Suprapubic skin (tissue), 4 donors: ENCODE results near the gene CACNG6. TPM values are rescaled to one million over a fixed set of nuclear protein-coding genes. Genes with fewer than 3 reads are reported as not detected.

Source experiments
- DNase-seq, 2 donors: peaks; one replicate each; pipeline ENCODE4 v3.0.0-alpha.2; 2019; ENCODE audit warnings: low spot score in 2 of 2
- H3K27ac ChIP-seq: fragments of 200-600 bp; sonication (generic); one replicate; pipeline ENCODE4 v1.5.1; 2019
- H3K27me3 ChIP-seq: fragments of 200-600 bp; sonication (generic); one replicate; pipeline ENCODE4 v1.5.1; 2019
- H3K36me3 ChIP-seq: fragments of 200-600 bp; sonication (generic); one replicate; pipeline ENCODE4 v1.5.1; 2019
- H3K4me1 ChIP-seq: fragments of 200-600 bp; sonication (generic); one replicate; pipeline ENCODE4 v1.5.1; 2019
- H3K4me3 ChIP-seq: fragments of 200-600 bp; sonication (generic); one replicate; pipeline ENCODE4 v1.5.1; 2019; ENCODE audit warnings: mild to moderate bottlenecking
- H3K9me3 ChIP-seq: fragments of 200-600 bp; sonication (generic); one replicate; pipeline ENCODE4 v1.5.1; 2019
- EP300 ChIP-seq: sonication (generic); formaldehyde crosslinking; IDR thresholded peaks from one replicate; pipeline ENCODE4 v1.6.1; 2017; ENCODE audit warnings: antibody characterized with exemption
- POLR2A ChIP-seq, 2 donors: fragments of 450-650 bp; IDR thresholded peaks; one replicate each; pipeline ENCODE4 v1.6.1; 2017; ENCODE audit warnings: antibody characterized with exemption in 2 of 2, mild to moderate bottlenecking in 2 of 2, moderate library complexity in 2 of 2
- POLR2AphosphoS5 ChIP-seq, 3 donors: sonication (generic); formaldehyde crosslinking; IDR thresholded peaks; one replicate each; pipeline ENCODE4 v1.6.1; 2017; ENCODE audit warnings: antibody characterized with exemption in 3 of 3
- WGBS: methylation state at CpG from one replicate; pipeline ENCODE4 v1.1.5; 2018; 5-methylcytosine and 5-hydroxymethylcytosine counted together
- total RNA-seq, 4 donors: library from RNA; depleted of rRNA; stranded (reverse); fragments of >200 nt; gene quantifications; one replicate each; pipeline ENCODE4 v1.1.0, GENCODE V29; 2016
- TF ChIP-seq, protein P1 (sequence below), 2 donors: fragments of 200-600 bp in 1 of 2; fragments of 450-650 bp in 1 of 2; sonication (generic) in 1 of 2; IDR thresholded peaks; one replicate each; pipeline ENCODE4 v1.5.1; 2016 to 2019; ENCODE audit warnings: antibody characterized with exemption in 2 of 2, mild to moderate bottlenecking in 1 of 2, moderate library complexity in 1 of 2

Gene CACNG6
- total RNA-seq, 4 donors from 2014 or later, result not detected

GRCh38 chr19:54011507-54012211, 20.2 kb downstream of the CACNG6 start:
- no peak for TF ChIP-seq EP300
- TF ChIP-seq POLR2A (IDR thresholded peaks at IDR 0.05), result no peak
- TF ChIP-seq, protein P1, sequence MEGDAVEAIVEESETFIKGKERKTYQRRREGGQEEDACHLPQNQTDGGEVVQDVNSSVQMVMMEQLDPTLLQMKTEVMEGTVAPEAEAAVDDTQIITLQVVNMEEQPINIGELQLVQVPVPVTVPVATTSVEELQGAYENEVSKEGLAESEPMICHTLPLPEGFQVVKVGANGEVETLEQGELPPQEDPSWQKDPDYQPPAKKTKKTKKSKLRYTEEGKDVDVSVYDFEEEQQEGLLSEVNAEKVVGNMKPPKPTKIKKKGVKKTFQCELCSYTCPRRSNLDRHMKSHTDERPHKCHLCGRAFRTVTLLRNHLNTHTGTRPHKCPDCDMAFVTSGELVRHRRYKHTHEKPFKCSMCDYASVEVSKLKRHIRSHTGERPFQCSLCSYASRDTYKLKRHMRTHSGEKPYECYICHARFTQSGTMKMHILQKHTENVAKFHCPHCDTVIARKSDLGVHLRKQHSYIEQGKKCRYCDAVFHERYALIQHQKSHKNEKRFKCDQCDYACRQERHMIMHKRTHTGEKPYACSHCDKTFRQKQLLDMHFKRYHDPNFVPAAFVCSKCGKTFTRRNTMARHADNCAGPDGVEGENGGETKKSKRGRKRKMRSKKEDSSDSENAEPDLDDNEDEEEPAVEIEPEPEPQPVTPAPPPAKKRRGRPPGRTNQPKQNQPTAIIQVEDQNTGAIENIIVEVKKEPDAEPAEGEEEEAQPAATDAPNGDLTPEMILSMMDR (IDR thresholded peaks at IDR 0.05), result no peak
- no peak for TF ChIP-seq POLR2AphosphoS5 (IDR thresholded peaks at IDR 0.05)

DNA sequence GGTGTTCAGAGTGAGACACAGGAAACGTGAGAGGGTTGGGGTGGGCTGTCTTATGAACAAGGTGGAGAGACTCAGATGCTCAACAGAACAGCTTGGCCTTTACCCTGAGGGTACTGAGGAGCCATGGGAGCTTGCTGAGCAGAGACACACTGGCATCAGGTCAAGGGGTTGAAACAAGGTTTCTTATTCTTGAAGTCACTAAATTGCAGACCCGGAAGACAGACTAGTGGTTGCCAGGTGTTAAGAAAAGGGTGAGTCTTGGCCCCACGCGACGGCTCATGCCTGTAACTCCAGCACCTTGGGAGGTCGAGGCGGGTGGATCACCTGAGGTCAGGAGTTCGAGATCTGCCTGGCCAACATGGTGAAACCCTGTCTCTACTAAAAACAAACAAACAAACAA, 22.4 kb downstream of the CACNG6 start:
- 63% methylated on average over 8 of the region's 8 CpGs for WGBS

More at GRCh38 chr19:54011507-54012211, 20.2 kb downstream of the CACNG6 start:
- no peak overlapping the region for H3K27ac ChIP-seq
- no peaks in the 10 kb centered on the region for H3K36me3 ChIP-seq
- H3K27me3 ChIP-seq, result peaks cover 55% of the 10 kb centered on the region
- 30% methylated on average over 23 of the region's 36 CpGs for WGBS
- no peak for DNase-seq
- H3K4me1 ChIP-seq, result no peaks in the 10 kb centered on the region
- H3K9me3 ChIP-seq, result no peaks in the 10 kb centered on the region
- H3K4me3 ChIP-seq, result no peak overlapping the region

GRCh38 chr19:54014920-54015560, 23.6 kb downstream of the CACNG6 start:
- no peak overlapping the region for H3K27ac ChIP-seq
- no peak overlapping the region for H3K4me3 ChIP-seq
- TF ChIP-seq POLR2AphosphoS5 (IDR thresholded peaks at IDR 0.05), result no peak
- TF ChIP-seq, protein P1 (IDR thresholded peaks at IDR 0.05), result no peak
- TF ChIP-seq EP300, result no peak
- no peak for TF ChIP-seq POLR2A (IDR thresholded peaks at IDR 0.05)
- WGBS, result 64% methylated on average over 19 of the region's 19 CpGs
- no peak for DNase-seq
- peaks cover 51% of the 10 kb centered on the region for H3K27me3 ChIP-seq
- H3K36me3 ChIP-seq, result no peaks in the 10 kb centered on the region
- no peaks in the 10 kb centered on the region for H3K4me1 ChIP-seq
- no peaks in the 10 kb centered on the region for H3K9me3 ChIP-seq

More for the DNA sequence above, 22.4 kb downstream of the CACNG6 start:
- no peak for DNase-seq
- Histone ChIP-seq H3K27me3 (peaks cover 55% of the 10 kb centered on the region), H3K4me3 (no peak overlapping the region), H3K4me1 (no peaks in the 10 kb centered on the region), H3K36me3 (no peaks in the 10 kb centered on the region), H3K9me3 (no peaks in the 10 kb centered on the region), H3K27ac (no peak overlapping the region)
- TF ChIP-seq POLR2A (IDR thresholded peaks at IDR 0.05), result no peak
- TF ChIP-seq POLR2AphosphoS5 (IDR thresholded peaks at IDR 0.05), result no peak
- TF ChIP-seq, protein P1 (IDR thresholded peaks at IDR 0.05), result no peak

DNA sequence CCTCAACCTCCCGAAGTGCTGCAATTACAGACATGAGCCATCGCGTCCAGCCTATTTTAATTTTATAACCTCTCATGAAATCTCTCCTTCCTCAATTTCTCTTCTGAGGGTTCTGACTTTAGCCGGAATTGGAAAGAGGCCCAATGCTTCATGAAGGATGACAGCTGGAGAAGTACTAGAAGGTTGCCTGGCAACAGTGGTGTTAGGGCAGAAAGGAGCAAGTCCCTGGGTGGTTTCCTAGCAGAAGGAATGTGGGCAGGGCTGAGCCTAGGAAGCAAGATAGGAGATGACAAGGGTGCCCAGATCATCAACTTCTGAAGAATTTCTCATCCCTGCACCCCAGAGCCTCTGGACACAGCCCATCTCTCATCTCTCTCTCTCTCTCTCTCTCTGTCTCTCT, 25.8 kb downstream of the CACNG6 start:
- TF ChIP-seq POLR2A (IDR thresholded peaks at IDR 0.05) (no peak), POLR2AphosphoS5 (IDR thresholded peaks at IDR 0.05) (no peak), EP300 (no peak)
- TF ChIP-seq, protein P1 (IDR thresholded peaks at IDR 0.05), result no peak
- 84% methylated on average over 4 of the region's 4 CpGs for WGBS

GRCh38 chr19:54021363-54021762, 29.9 kb downstream of the CACNG6 start:
- peaks cover 21% of the 10 kb centered on the region for H3K27me3 ChIP-seq
- WGBS, result 81% methylated on average over 8 of the region's 8 CpGs
- H3K36me3 ChIP-seq, result no peaks in the 10 kb centered on the region
- H3K4me1 ChIP-seq, result peaks cover 6% of the 10 kb centered on the region
- no peak overlapping the region for H3K4me3 ChIP-seq
- TF ChIP-seq POLR2AphosphoS5 (IDR thresholded peaks at IDR 0.05) (no peak), EP300 (no peak), POLR2A (IDR thresholded peaks at IDR 0.05) (no peak)
- TF ChIP-seq, protein P1 (IDR thresholded peaks at IDR 0.05), result no peak
- H3K27ac ChIP-seq, result no peak overlapping the region
- DNase-seq, result no peak
- H3K9me3 ChIP-seq, result no peaks in the 10 kb centered on the region

More for the DNA sequence above, 25.8 kb downstream of the CACNG6 start:
- no peaks in the 10 kb centered on the region for H3K9me3 ChIP-seq
- H3K36me3 ChIP-seq, result no peaks in the 10 kb centered on the region
- DNase-seq, result no peak
- H3K4me1 ChIP-seq, result no peaks in the 10 kb centered on the region
- no peak overlapping the region for H3K4me3 ChIP-seq
- H3K27me3 ChIP-seq, result peaks cover 34% of the 10 kb centered on the region
- no peak overlapping the region for H3K27ac ChIP-seq
